ENCODE results near the gene DPP10. TPM values are rescaled to one million over a fixed set of nuclear protein-coding genes. Genes with fewer than 3 reads are reported as not detected.

DPP10 gene
- total RNA-seq, 1 experiment from 2014 or later, result not detected

GRCh38 chr2:115214050-115214449 is 771.6 kb downstream of the DPP10 start:
- H3K36me3 ChIP-seq (ENCODE audit: control insufficient read depth, insufficient read depth, low read length), result no peaks in the 10 kb centered on the region
- no TSS peak for BruUV-seq (replicated peaks)
- in situ Hi-C loops (cut with HindIII; ENCODE audit: low pct_unique_long_range_greater_than_20kb, low sequenced_read_pairs), result no loop called here
- no peaks in the 10 kb centered on the region for H3K4me1 ChIP-seq (ENCODE audit: control insufficient read depth, insufficient read depth, low read length)
- H3K4me3 ChIP-seq (ENCODE audit: low read depth in 2 of 2, low read length in 2 of 2), result no peak overlapping the region
- CTCF ChIA-PET, result no interaction called here
- H3K27me3 ChIP-seq (ENCODE audit: control insufficient read depth, insufficient read depth, low read length), result no peaks in the 10 kb centered on the region
- no peak for DNase-seq (ENCODE audit: low read depth, low spot score)
- H3K27ac ChIP-seq (ENCODE audit: low read length), result no peak overlapping the region
- POLR2A ChIA-PET, result no interaction called here
- no peak for TF ChIP-seq CTCF (IDR thresholded peaks at IDR 0.05)
- TF ChIP-seq SIN3A (IDR thresholded peaks at IDR 0.05; ENCODE audit: borderline replicate concordance, insufficient read depth, low read depth, low read length), result no peak
- no peak for TF ChIP-seq TCF7L2 (IDR thresholded peaks at IDR 0.05; ENCODE audit: low read depth, low read length)
- no peak for TF ChIP-seq REST (IDR thresholded peaks at IDR 0.05; ENCODE audit: insufficient read depth in 1 of 2, low read depth in 2 of 2, low read length in 1 of 2)
- TF ChIP-seq POLR2AphosphoS5 (IDR thresholded peaks at IDR 0.05; ENCODE audit: low read depth, low read length), result no peak
- ATAC-seq, result no peak
- intact Hi-C loops (cut with micrococcal nuclease; ENCODE audit: unreplicated experiment), result no loop called here
- no peaks in the 10 kb centered on the region for H3K9me3 ChIP-seq (ENCODE audit: control insufficient read depth, insufficient read depth, low read depth, low read length)

- no peaks in the 10 kb centered on the region for H3K4me1 ChIP-seq (ENCODE audit: control insufficient read depth, insufficient read depth, low read length)
- no peaks in the 10 kb centered on the region for H3K9me3 ChIP-seq (ENCODE audit: control insufficient read depth, insufficient read depth, low read depth, low read length)
- no peaks in the 10 kb centered on the region for H3K36me3 ChIP-seq (ENCODE audit: control insufficient read depth, insufficient read depth, low read length)
- ChIA-PET POLR2A (no interaction called here), CTCF (no interaction called here)
- no peaks in the 10 kb centered on the region for H3K27me3 ChIP-seq (ENCODE audit: control insufficient read depth, insufficient read depth, low read length)
- no peak overlapping the region for H3K4me3 ChIP-seq (ENCODE audit: low read depth in 2 of 2, low read length in 2 of 2)
- no peak for ATAC-seq
- no peak overlapping the region for H3K27ac ChIP-seq (ENCODE audit: low read length)
- TF ChIP-seq REST (IDR thresholded peaks at IDR 0.05; ENCODE audit: insufficient read depth in 1 of 2, low read depth in 2 of 2, low read length in 1 of 2) (0 out of 4 replicates have a peak, but pooled peaks of 1 of the 2 experiments have one; percentile 33), POLR2AphosphoS5 (IDR thresholded peaks at IDR 0.05; ENCODE audit: low read depth, low read length) (no peak), CTCF (IDR thresholded peaks at IDR 0.05) (no peak), TCF7L2 (IDR thresholded peaks at IDR 0.05; ENCODE audit: low read depth, low read length) (no peak), SIN3A (IDR thresholded peaks at IDR 0.05; ENCODE audit: borderline replicate concordance, insufficient read depth, low read depth, low read length) (no peak)
- in situ Hi-C loops (cut with HindIII; ENCODE audit: low pct_unique_long_range_greater_than_20kb, low sequenced_read_pairs), result no loop called here
- BruUV-seq (replicated peaks), result no TSS peak
- intact Hi-C loops (cut with micrococcal nuclease; ENCODE audit: unreplicated experiment), result no loop called here
- no peak for DNase-seq (ENCODE audit: low read depth, low spot score)
Measured at GRCh38 chr2:115219296-115219695, 776.9 kb downstream of the DPP10 start.
